LNCaP clone FGC (cell line): Measurements from ENCODE around the gene PRODH2.

ENCODE experiments used
- DNase-seq: peaks from one replicate; pipeline ENCODE4 v3.0.0-alpha.2; 2011; ENCODE audit warnings: low read depth
- H3K4me3 ChIP-seq: 2 replicates; pipeline ENCODE4 v1.5.1; 2011; ENCODE audit warnings: mild to moderate bottlenecking, low read depth, low read length, control low read depth
- TF ChIP-seq, protein P1 (sequence below): IDR thresholded peaks from 2 replicates; pipeline ENCODE4 v1.5.1; 2012; ENCODE audit warnings: mild to moderate bottlenecking; ENCODE audit not compliant: control insufficient read depth, insufficient read depth; ENCODE audit errors: extremely low read depth

PRODH2 gene

DNA sequence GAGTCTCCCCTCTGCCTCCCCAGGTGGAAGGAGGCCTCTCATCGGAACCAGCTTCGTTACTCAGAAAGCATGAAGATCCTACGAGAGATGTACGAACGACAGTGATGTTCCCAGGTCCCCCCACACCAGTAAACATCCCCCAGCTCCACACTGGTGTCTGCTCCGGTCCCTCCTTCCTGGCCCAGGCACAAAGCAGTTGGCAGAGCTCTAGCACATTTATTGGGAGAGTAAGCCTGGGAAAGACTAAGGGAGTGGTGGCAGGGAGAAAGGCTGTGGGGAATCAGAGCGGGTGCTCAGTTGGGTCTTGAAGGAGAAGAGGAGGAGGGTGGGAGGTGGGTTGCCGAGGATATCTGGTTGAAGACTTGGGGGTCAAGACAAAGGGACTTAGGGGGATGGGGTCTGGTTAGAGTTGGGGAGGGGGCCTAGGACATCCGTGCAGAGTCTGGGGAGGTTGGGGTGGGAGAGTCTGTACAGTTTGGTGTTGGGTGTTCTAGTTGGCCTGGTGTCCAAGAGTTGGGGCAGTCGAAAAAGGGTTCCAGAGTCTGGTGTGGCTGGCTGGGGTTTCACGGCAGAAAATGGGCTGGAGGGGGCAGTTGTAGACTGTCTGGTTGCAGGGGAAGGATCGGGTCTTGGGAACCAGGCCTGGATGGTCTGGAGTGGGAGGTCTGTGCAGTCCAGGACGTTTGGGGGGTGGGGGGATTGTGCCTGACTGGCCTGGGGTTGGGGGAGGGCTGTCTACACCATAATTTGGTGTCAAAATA is 58.1 kb downstream of the PRODH2 start:
- H3K4me3 ChIP-seq: no peak overlapping the region
- TF ChIP-seq, protein P1, sequence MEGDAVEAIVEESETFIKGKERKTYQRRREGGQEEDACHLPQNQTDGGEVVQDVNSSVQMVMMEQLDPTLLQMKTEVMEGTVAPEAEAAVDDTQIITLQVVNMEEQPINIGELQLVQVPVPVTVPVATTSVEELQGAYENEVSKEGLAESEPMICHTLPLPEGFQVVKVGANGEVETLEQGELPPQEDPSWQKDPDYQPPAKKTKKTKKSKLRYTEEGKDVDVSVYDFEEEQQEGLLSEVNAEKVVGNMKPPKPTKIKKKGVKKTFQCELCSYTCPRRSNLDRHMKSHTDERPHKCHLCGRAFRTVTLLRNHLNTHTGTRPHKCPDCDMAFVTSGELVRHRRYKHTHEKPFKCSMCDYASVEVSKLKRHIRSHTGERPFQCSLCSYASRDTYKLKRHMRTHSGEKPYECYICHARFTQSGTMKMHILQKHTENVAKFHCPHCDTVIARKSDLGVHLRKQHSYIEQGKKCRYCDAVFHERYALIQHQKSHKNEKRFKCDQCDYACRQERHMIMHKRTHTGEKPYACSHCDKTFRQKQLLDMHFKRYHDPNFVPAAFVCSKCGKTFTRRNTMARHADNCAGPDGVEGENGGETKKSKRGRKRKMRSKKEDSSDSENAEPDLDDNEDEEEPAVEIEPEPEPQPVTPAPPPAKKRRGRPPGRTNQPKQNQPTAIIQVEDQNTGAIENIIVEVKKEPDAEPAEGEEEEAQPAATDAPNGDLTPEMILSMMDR: no peak
- no peak for DNase-seq

DNA sequence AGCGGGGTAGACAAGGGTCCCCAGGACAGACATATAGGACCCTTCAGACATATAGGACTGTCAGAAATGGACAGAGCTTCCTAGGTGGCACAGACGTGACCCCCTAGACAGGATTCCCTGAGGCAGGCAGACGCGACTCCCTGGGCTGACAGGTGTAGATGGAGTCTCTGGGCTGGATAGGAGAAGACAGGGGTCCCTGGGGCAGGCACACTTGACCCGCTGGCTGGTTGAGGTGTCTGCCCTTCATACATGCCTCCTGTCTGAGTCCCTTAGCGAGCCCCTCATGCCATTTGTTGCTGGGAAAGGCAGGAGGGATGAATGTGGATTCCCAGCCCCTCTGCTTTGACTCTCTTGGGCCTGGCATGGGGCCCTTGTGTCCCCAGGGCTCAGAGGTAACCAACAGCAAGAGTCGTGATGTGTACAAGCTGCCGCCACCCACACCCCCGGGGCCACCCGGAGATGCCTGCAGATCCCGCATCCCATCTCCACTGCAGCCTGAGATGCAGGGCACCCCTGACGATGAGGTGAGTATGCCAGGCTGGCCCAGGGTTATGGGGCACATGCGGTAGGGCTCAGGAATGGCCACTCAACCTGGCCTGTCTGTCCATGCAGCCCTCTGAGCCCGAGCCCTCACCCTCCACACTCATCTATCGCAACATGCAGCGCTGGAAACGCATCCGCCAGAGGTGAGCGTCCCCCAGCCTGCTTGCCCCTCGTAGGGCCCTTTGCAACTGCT is 58.8 kb downstream of the PRODH2 start:
- H3K4me3 ChIP-seq: no peak overlapping the region
- TF ChIP-seq, protein P1: no peak
- DNase-seq: no peak

DNA sequence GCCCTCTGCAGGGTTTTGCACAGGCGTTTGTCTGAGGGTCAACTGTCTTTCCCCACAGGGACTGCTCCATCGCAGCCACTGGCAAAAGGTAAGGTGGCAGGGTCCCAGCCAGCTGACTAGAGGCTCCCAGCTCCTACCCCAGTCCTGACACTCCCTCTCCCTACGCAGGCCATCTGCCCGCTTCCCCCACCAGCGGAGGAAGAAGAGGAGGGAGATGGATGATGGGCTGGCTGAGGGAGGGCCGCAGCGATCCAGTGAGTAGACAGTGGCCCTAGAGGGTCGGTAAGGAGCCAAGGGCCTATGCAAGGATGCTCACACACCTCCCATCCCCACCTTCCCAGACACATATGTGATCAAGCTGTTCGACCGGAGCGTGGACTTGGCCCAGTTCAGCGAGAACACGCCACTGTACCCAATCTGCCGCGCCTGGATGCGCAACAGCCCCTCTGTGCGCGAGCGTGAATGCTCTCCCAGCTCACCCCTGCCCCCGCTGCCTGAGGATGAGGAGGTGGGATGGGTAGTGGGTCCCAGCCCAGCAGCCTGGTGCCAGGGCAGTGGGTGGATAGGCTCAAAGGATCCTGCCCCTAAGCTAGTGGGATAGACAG is 59.8 kb downstream of the PRODH2 start:
- no peak for DNase-seq
- TF ChIP-seq, protein P1: no peak
- no peak overlapping the region for H3K4me3 ChIP-seq

DNA sequence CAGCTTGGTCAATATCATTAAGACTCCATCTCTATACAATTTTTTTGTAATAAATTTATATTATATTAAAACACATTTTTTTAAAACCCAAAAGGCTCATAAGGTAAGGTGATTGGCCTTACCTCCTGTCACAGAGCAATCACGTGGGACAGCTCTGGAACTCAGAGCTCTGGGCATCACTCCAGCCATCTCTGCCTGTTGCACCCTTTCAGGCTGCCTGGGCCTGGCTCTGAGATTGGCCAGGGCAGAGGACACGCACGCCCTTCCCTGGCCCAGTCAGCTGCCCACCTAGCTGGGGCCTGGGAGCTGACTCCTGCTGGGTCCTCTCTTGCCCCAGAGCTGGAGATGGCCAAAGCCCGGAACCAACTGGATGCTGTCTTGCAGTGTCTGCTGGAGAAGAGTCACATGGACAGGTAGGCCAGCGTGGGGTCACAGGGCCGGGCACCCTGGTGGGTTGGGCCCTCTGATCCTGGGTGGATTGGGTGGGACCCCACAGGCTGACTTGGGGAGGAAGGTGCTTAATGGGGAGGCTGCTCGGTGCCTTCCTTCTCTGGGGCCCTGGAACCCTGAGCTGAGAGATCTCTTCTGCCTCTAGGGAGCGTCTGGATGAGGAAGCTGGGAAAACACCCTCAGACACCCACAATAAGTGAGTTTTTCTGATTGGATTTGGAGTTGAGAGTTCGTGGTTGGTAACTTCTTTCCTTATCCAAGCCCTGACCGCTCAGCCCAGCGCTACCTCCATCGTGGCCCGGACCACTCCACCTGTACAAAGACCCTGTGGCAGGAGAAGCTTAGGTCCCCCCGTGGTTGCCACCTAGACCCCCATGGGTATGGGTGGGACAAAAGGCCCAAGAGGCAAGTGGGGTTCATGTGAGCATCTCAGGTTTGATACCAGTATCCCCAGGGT is 60.6 kb downstream of the PRODH2 start:
- DNase-seq: no peak
- TF ChIP-seq, protein P1: no peak

DNA sequence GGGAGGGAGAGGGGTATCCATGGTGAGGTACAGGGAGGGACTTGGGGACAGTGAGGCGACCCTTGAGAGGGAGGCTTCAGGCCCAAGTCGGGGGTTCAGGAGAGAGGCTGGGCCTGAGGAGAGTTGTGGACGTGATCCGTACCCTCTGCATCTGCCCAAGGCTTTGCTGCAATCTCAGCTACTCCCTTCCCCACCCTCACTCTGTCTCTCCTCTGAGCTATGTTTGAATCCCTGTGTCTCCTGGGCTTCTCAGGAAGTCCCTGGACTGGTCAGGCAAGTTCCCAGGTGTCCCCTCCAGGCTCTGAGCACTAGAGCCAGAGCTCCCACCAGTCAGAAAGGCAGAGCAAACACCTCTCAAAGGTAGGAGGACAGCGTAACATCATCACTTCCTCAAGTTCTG is 62.5 kb downstream of the PRODH2 start:
- no peak for DNase-seq
- H3K4me3 ChIP-seq: no peak overlapping the region
- TF ChIP-seq, protein P1: no peak

More for the DNA sequence above, 60.6 kb downstream of the PRODH2 start:
- H3K4me3 ChIP-seq: no peak overlapping the region
